Endothelial cell of umbilical vein (primary cell): ENCODE results near the gene KRTAP10-9. TPM values are rescaled to one million over a fixed set of nuclear protein-coding genes. Genes with fewer than 3 reads are reported as not detected.

Source experiments
- BruUV-seq: library from RNA; stranded (reverse); fragments of 400-500 nt; replicated peaks from 2 replicates; lab custom pipeline; 2021; lab: Mats Ljungman, UMichigan
- CTCF ChIA-PET: fragments of 300-600, 350-600 bp; sonication (Branson Sonifier 250); formaldehyde crosslinking; loops from one replicate; lab custom pipeline; 2021; ENCODE audit warnings: antibody characterized with exemption, inconsistent platforms; lab: Charles Lee
- POLR2A ChIA-PET: fragments of 300-600, 350-600 bp; sonication (Branson Sonifier 250); formaldehyde crosslinking; loops from one replicate; lab custom pipeline; 2021; ENCODE audit warnings: antibody characterized with exemption, inconsistent platforms; lab: Charles Lee
- DNase-seq: peaks from one replicate; pipeline ENCODE4 v3.0.0-alpha.2; 2011; ENCODE audit warnings: low read depth, low spot score
- FAIRE-seq: peaks from 2 replicates; lab custom pipeline; 2011; peaks lifted over from hg19 to GRCh38; lab: Jason Lieb, UNC
- H2AFZ ChIP-seq: 2 replicates; pipeline ENCODE4 v1.6.0; 2012; ENCODE audit warnings: low read depth, low read length, control low read depth, inconsistent platforms
- H3K27ac ChIP-seq: 2 replicates; pipeline ENCODE4 v1.5.1; 2011; ENCODE audit warnings: low read depth, mild to moderate bottlenecking, control low read depth, low read length, moderate library complexity; ENCODE audit not compliant: insufficient read depth
- H3K27me3 ChIP-seq, 2 experiments: 2 replicates each; pipeline versions ENCODE4 v1.6.0 to v1.6.1; 2011; ENCODE audit warnings: low read length in 2 of 2, mixed read lengths in 1 of 2; ENCODE audit not compliant: control insufficient read depth in 2 of 2, insufficient read depth in 2 of 2
- H3K36me3 ChIP-seq, 2 experiments: 2 replicates in 1 of 2; 3 replicates in 1 of 2; pipeline ENCODE4 v1.5.1; 2011; ENCODE audit warnings: low read length in 2 of 2, mild to moderate bottlenecking in 1 of 2, moderate library complexity in 1 of 2; ENCODE audit not compliant: control insufficient read depth in 2 of 2, insufficient read depth in 2 of 2; ENCODE audit errors: extremely low read depth in 1 of 2
- H3K4me1 ChIP-seq: 3 replicates; pipeline ENCODE4 v1.5.1; 2011; ENCODE audit warnings: mild to moderate bottlenecking, low read length; ENCODE audit not compliant: control insufficient read depth, insufficient read depth; ENCODE audit errors: extremely low read depth
- H3K4me2 ChIP-seq: 2 replicates; pipeline ENCODE4 v1.6.1; 2011; ENCODE audit warnings: low read length, control low read depth, mixed read lengths; ENCODE audit not compliant: insufficient read depth
- H3K4me3 ChIP-seq, 3 experiments: fragments of 200-600 bp in 1 of 3; sonication (generic), shearing (Covaris generic) in 1 of 3; replicated peaks in 1 of 3; 2 replicates each; pipeline ENCODE4 v1.5.1; 2011 to 2016; ENCODE audit warnings: control low read depth in 3 of 3, low read length in 3 of 3, mild to moderate bottlenecking in 2 of 3, inconsistent platforms in 1 of 3, low read depth in 1 of 3, moderate library complexity in 1 of 3; ENCODE audit not compliant: insufficient read depth in 1 of 3
- H3K79me2 ChIP-seq: 2 replicates; pipeline ENCODE4 v1.6.0; 2012; ENCODE audit warnings: low read length, inconsistent platforms; ENCODE audit not compliant: control insufficient read depth, insufficient read depth
- H3K9ac ChIP-seq: replicated peaks from 2 replicates; pipeline ENCODE3; 2011; ENCODE audit warnings: low read length, control low read depth; ENCODE audit not compliant: insufficient read depth; ENCODE audit errors: extremely low read depth
- H3K9me1 ChIP-seq: replicated peaks from 3 replicates; pipeline ENCODE4 v1.6.0; 2011; ENCODE audit warnings: mild to moderate bottlenecking, low read length; ENCODE audit not compliant: control insufficient read depth, insufficient read depth; ENCODE audit errors: extremely low read depth
- H3K9me3 ChIP-seq: replicated peaks from 2 replicates; pipeline ENCODE4 v1.5.1; 2012; ENCODE audit warnings: low read length, inconsistent platforms; ENCODE audit not compliant: control insufficient read depth, insufficient read depth
- H4K20me1 ChIP-seq: replicated peaks from 2 replicates; pipeline ENCODE3; 2011; ENCODE audit warnings: mild to moderate bottlenecking, low read length; ENCODE audit not compliant: control insufficient read depth, insufficient read depth; ENCODE audit errors: extremely low read depth
- EZH2 ChIP-seq: IDR thresholded peaks from 2 replicates; pipeline ENCODE4 v1.6.1; 2012; ENCODE audit warnings: borderline replicate concordance, low read depth, mild to moderate bottlenecking, moderate library complexity, low read length, inconsistent platforms; ENCODE audit not compliant: severe bottlenecking
- FOS ChIP-seq: IDR thresholded peaks from 2 replicates; pipeline ENCODE4 v1.6.1; 2011; ENCODE audit warnings: mild to moderate bottlenecking, low read length, moderate library complexity, borderline replicate concordance; ENCODE audit not compliant: insufficient read depth
- GATA2 ChIP-seq: IDR thresholded peaks from 2 replicates; pipeline ENCODE4 v1.7.0; 2011; ENCODE audit warnings: low read depth, mild to moderate bottlenecking, moderate library complexity, mixed read lengths, low read length; ENCODE audit not compliant: insufficient read length, insufficient read depth
- JUN ChIP-seq: IDR thresholded peaks from 2 replicates; pipeline ENCODE4 v1.6.1; 2011; ENCODE audit warnings: borderline replicate concordance, low read depth; ENCODE audit not compliant: insufficient read length, insufficient read depth
- MYC ChIP-seq: IDR thresholded peaks from one replicate; pipeline ENCODE4 v1.6.1; 2011; ENCODE audit warnings: mild to moderate bottlenecking, low read depth, low read length
- POLR2A ChIP-seq: IDR thresholded peaks from 2 replicates; pipeline ENCODE4 v1.6.1; 2012; ENCODE audit warnings: low read depth, mild to moderate bottlenecking, control low read depth, low read length
- POLR2AphosphoS5 ChIP-seq: IDR thresholded peaks from 2 replicates; pipeline ENCODE4 v1.6.1; 2012; ENCODE audit warnings: low read depth, mild to moderate bottlenecking, control low read depth, low read length, moderate library complexity; ENCODE audit not compliant: insufficient read depth
- dilution Hi-C: fragments of 300-500 bp; cut with MboI; formaldehyde crosslinking; loops from one replicate; pipeline ENCODE4 v1.15.0; 2019; ENCODE audit warnings: low sequenced_read_pairs; ENCODE audit not compliant: extremely low pct_ligation_motif_present
- intact Hi-C: fragments of 100-400 bp; cut with micrococcal nuclease; formaldehyde crosslinking; loops from one replicate; pipeline ENCODE4 v1.10.0; 2022
- polyA plus RNA-seq, 4 experiments: library from polyadenylated mRNA; depleted of rRNA in 3 of 4; stranded (reverse) in 3 of 4; unstranded in 1 of 4; fragments of >200 nt; gene quantifications; 2 replicates each; pipeline versions ENCODE4 v1.2.1 to v1.2.3, GENCODE V29; 2011 to 2012; ENCODE audit warnings: missing spikeins in 1 of 4
- total RNA-seq: library from RNA; stranded (reverse); gene quantifications from 2 replicates; pipeline ENCODE4 v1.2.3, GENCODE V29; 2021
- TF ChIP-seq, protein P1 (sequence below), 2 donors: IDR thresholded peaks; 1 replicate in 1 of 2; 2 replicates in 1 of 2; pipeline ENCODE4 v1.5.1; 2011; ENCODE audit warnings: low read length in 2 of 2, mild to moderate bottlenecking in 2 of 2, moderate library complexity in 2 of 2, control low read depth in 1 of 2, inconsistent platforms in 1 of 2, low read depth in 1 of 2; ENCODE audit not compliant: insufficient read depth in 1 of 2; ENCODE audit errors: extremely low read depth in 1 of 2
- TF ChIP-seq, protein P2 (sequence below): IDR thresholded peaks from 2 replicates; pipeline ENCODE4 v1.6.1; 2011; ENCODE audit not compliant: insufficient read depth, insufficient read length

The KRTAP10-9 gene
- total and polyA plus RNA-seq, 2 donors (not counting 3 experiments of a cell fraction or from before 2014, with no cell fraction given), result not detected

DNA sequence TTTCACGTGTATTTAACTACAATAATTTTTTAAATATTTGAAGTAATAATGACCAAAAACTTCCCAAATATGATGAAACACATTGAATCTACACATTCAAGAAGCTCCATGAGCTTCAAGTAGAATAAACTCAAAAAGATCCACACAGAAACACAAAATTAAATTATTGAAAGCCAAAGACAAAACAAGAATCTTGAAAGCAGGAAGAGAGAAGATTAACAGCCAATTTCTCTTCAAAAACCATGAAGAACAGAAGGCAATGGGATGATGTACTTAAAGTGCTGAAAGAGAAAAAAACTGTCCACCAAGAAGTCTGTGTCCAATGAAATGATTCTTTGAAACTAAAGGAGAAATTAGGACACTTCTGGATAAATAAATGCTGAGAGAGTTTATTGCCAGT is 5.2 kb downstream of the KRTAP10-9 start:
- Histone ChIP-seq H3K9ac (no peak overlapping the region), H3K36me3 (no peaks in the 10 kb centered on the region), H3K4me1 (no peaks in the 10 kb centered on the region), H2AFZ (no peak overlapping the region), H4K20me1 (no peaks in the 10 kb centered on the region), H3K79me2 (no peaks in the 10 kb centered on the region), H3K4me2 (no peak overlapping the region), H3K9me3 (no peaks in the 10 kb centered on the region), H3K27me3 (no peaks in the 10 kb centered on the region), H3K4me3 (no peak overlapping the region), H3K27ac (no peak overlapping the region), H3K9me1 (no peaks in the 10 kb centered on the region)
- no peak for TF ChIP-seq FOS
- TF ChIP-seq GATA2, result no peak
- TF ChIP-seq MYC, result no peak
- TF ChIP-seq, protein P1, sequence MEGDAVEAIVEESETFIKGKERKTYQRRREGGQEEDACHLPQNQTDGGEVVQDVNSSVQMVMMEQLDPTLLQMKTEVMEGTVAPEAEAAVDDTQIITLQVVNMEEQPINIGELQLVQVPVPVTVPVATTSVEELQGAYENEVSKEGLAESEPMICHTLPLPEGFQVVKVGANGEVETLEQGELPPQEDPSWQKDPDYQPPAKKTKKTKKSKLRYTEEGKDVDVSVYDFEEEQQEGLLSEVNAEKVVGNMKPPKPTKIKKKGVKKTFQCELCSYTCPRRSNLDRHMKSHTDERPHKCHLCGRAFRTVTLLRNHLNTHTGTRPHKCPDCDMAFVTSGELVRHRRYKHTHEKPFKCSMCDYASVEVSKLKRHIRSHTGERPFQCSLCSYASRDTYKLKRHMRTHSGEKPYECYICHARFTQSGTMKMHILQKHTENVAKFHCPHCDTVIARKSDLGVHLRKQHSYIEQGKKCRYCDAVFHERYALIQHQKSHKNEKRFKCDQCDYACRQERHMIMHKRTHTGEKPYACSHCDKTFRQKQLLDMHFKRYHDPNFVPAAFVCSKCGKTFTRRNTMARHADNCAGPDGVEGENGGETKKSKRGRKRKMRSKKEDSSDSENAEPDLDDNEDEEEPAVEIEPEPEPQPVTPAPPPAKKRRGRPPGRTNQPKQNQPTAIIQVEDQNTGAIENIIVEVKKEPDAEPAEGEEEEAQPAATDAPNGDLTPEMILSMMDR (IDR thresholded peaks at IDR 0.05; ENCODE audit: extremely low read depth in 1 of 2, insufficient read depth in 1 of 2, low read depth in 1 of 2, low read length in 2 of 2), result no peak
- TF ChIP-seq, protein P2, sequence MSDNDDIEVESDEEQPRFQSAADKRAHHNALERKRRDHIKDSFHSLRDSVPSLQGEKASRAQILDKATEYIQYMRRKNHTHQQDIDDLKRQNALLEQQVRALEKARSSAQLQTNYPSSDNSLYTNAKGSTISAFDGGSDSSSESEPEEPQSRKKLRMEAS, result no peak
- no peak for TF ChIP-seq JUN
- no peak for TF ChIP-seq POLR2A
- no peak for TF ChIP-seq EZH2
- no peak for TF ChIP-seq POLR2AphosphoS5
- ChIA-PET POLR2A (no interaction called here), CTCF (no interaction called here)
- DNase-seq (no peak), FAIRE-seq (no peak)
- no TSS peak for BruUV-seq
- dilution Hi-C loops, result no loop called here
- intact Hi-C loops, result no loop called here
